Keratinocyte (primary cell): Measurements from ENCODE around the gene AKAIN1. TPM values are rescaled to one million over a fixed set of nuclear protein-coding genes. Genes with fewer than 3 reads are reported as not detected.

ENCODE experiments used
- DNase-seq: peaks from one replicate; pipeline ENCODE4 v3.0.0-alpha.2; 2011; ENCODE audit warnings: low read depth, missing footprints, low spot score
- FAIRE-seq: peaks from 2 replicates; lab custom pipeline; 2011; peaks lifted over from hg19 to GRCh38; lab: Jason Lieb, UNC
- H2AFZ ChIP-seq: 2 replicates; pipeline ENCODE4 v1.6.0; 2012; ENCODE audit warnings: low read length, control low read depth, inconsistent platforms; ENCODE audit not compliant: control insufficient read depth
- H3K27ac ChIP-seq: 2 replicates; pipeline ENCODE4 v1.5.1; 2011; ENCODE audit warnings: low read length; ENCODE audit not compliant: control insufficient read depth, insufficient read depth
- H3K27me3 ChIP-seq: 3 replicates; pipeline ENCODE4 v1.6.0; 2011; ENCODE audit warnings: low read length; ENCODE audit not compliant: control insufficient read depth, insufficient read depth; ENCODE audit errors: extremely low read depth
- H3K36me3 ChIP-seq, 2 experiments: 2 replicates in 1 of 2; 3 replicates in 1 of 2; pipeline ENCODE4 v1.5.1; 2011; ENCODE audit warnings: low read length in 2 of 2, mild to moderate bottlenecking in 1 of 2; ENCODE audit not compliant: control insufficient read depth in 2 of 2, insufficient read depth in 2 of 2; ENCODE audit errors: extremely low read depth in 1 of 2
- H3K4me1 ChIP-seq: 3 replicates; pipeline ENCODE4 v1.5.1; 2011; ENCODE audit warnings: low read length; ENCODE audit not compliant: control insufficient read depth, insufficient read depth; ENCODE audit errors: extremely low read depth
- H3K4me2 ChIP-seq: 3 replicates; pipeline ENCODE4 v1.6.0; 2011; ENCODE audit warnings: low read depth, low read length; ENCODE audit not compliant: control insufficient read depth, insufficient read depth; ENCODE audit errors: extremely low read depth
- H3K4me3 ChIP-seq, 3 experiments: fragments of 200-600 bp in 1 of 3; sonication (generic) in 1 of 3; 2 replicates in 2 of 3; 3 replicates in 1 of 3; pipeline ENCODE4 v1.5.1; 2011 to 2016; ENCODE audit warnings: low read length in 3 of 3, mild to moderate bottlenecking in 3 of 3, control low read depth in 2 of 3, inconsistent platforms in 1 of 3, low read depth in 1 of 3, mixed read lengths in 1 of 3, mixed run types in 1 of 3, moderate library complexity in 1 of 3; ENCODE audit not compliant: control insufficient read depth in 2 of 3, insufficient read depth in 2 of 3; ENCODE audit errors: extremely low read depth in 1 of 3
- H3K79me2 ChIP-seq: 2 replicates; pipeline ENCODE4 v1.6.0; 2012; ENCODE audit warnings: low read length; ENCODE audit not compliant: control insufficient read depth, insufficient read depth
- H3K9ac ChIP-seq: 3 replicates; pipeline ENCODE4 v1.6.0; 2011; ENCODE audit warnings: low read length; ENCODE audit not compliant: control insufficient read depth, insufficient read depth; ENCODE audit errors: extremely low read depth
- H3K9me1 ChIP-seq: 3 replicates; pipeline ENCODE4 v1.6.0; 2011; ENCODE audit warnings: low read length; ENCODE audit not compliant: control insufficient read depth, insufficient read depth; ENCODE audit errors: extremely low read depth
- H3K9me3 ChIP-seq: 2 replicates; pipeline ENCODE4 v1.5.1; 2012; ENCODE audit warnings: low read depth, low read length; ENCODE audit not compliant: control insufficient read depth
- H4K20me1 ChIP-seq: 3 replicates; pipeline ENCODE4 v1.6.0; 2011; ENCODE audit warnings: low read length; ENCODE audit not compliant: control insufficient read depth, insufficient read depth; ENCODE audit errors: extremely low read depth
- CTCF ChIP-seq, 3 experiments: IDR thresholded peaks in 1 of 3; conservative IDR thresholded peaks in 1 of 3; optimal IDR thresholded peaks in 1 of 3; 2 replicates in 2 of 3; 3 replicates in 1 of 3; pipeline versions ENCODE3 to v1.5.1; 2011; ENCODE audit warnings: low read length in 3 of 3, mild to moderate bottlenecking in 3 of 3, moderate library complexity in 2 of 3, control low read depth in 1 of 3, inconsistent platforms in 1 of 3; ENCODE audit not compliant: insufficient read depth in 2 of 3; ENCODE audit errors: extremely low read depth in 1 of 3
- EZH2 ChIP-seq: IDR thresholded peaks from one replicate; pipeline ENCODE4 v1.6.1; 2012; ENCODE audit warnings: inconsistent platforms, mild to moderate bottlenecking, low read length, moderate library complexity
- dilution Hi-C: fragments of 300-500 bp; cut with MboI; formaldehyde crosslinking; loops from one replicate; pipeline ENCODE4 v1.7.0; 2020; ENCODE audit warnings: low sequenced_read_pairs; ENCODE audit not compliant: extremely low pct_ligation_motif_present
- polyA plus RNA-seq, 5 experiments: library from polyadenylated mRNA; depleted of rRNA in 3 of 5; stranded (reverse) in 3 of 5; stranded (forward) in 1 of 5; unstranded in 1 of 5; fragments of >200 nt; gene quantifications; 1 replicate in 1 of 5; 2 replicates in 3 of 5; 3 replicates in 1 of 5; pipeline versions ENCODE4 v1.2.1 to v1.2.3, GENCODE V29; 2011 to 2012; ENCODE audit warnings: missing spikeins in 2 of 5, low read depth in 1 of 5, low replicate concordance in 1 of 5

AKAIN1 gene
- polyA plus RNA-seq, 1 donor (not counting 4 experiments of a cell fraction or from before 2014, with no cell fraction given) = not detected

- Histone ChIP-seq H3K36me3 (no peaks in the 10 kb centered on the region), H3K9me1 (no peaks in the 10 kb centered on the region), H3K9ac (no peak overlapping the region), H3K27ac (no peak overlapping the region), H3K9me3 (no peaks in the 10 kb centered on the region), H3K4me3 (no peak overlapping the region), H3K27me3 (no peaks in the 10 kb centered on the region), H3K79me2 (no peaks in the 10 kb centered on the region), H3K4me2 (no peak overlapping the region), H3K4me1 (no peaks in the 10 kb centered on the region), H2AFZ (no peak overlapping the region), H4K20me1 (no peaks in the 10 kb centered on the region)
- TF ChIP-seq CTCF (optimal IDR thresholded peaks at IDR 0.05 in 1 of 3, IDR thresholded peaks at IDR 0.05 in 1 of 3, conservative IDR thresholded peaks at IDR 0.05 in 1 of 3; ENCODE audit: extremely low read depth in 1 of 3, insufficient read depth in 2 of 3, low read length in 3 of 3) = no peak
- no peak for TF ChIP-seq EZH2
- dilution Hi-C loops = no loop called here
- DNase-seq (no peak), FAIRE-seq (no peak)
Observed at GRCh38 chr18:5155907-5156287, 41.2 kb downstream of the AKAIN1 start.

GRCh38 chr18:5155218-5155906 is 41.7 kb downstream of the AKAIN1 start:
- dilution Hi-C loops = no loop called here
- Histone ChIP-seq H3K4me1 (no peaks in the 10 kb centered on the region), H3K79me2 (no peaks in the 10 kb centered on the region), H3K4me3 (no peak overlapping the region), H2AFZ (no peak overlapping the region), H3K9me1 (no peaks in the 10 kb centered on the region), H3K4me2 (no peak overlapping the region), H3K9ac (no peak overlapping the region), H3K36me3 (no peaks in the 10 kb centered on the region), H3K27ac (no peak overlapping the region), H3K9me3 (no peaks in the 10 kb centered on the region), H4K20me1 (no peaks in the 10 kb centered on the region), H3K27me3 (no peaks in the 10 kb centered on the region)
- TF ChIP-seq EZH2 (no peak), CTCF (optimal IDR thresholded peaks at IDR 0.05 in 1 of 3, IDR thresholded peaks at IDR 0.05 in 1 of 3, conservative IDR thresholded peaks at IDR 0.05 in 1 of 3; ENCODE audit: extremely low read depth in 1 of 3, insufficient read depth in 2 of 3, low read length in 3 of 3) (no peak)
- FAIRE-seq (no peak), DNase-seq (no peak)
